Activated CD8-positive, alpha-beta memory T cell treated with anti-CD3 and anti-CD28 coated beads for 48 hours (primary cell): ENCODE measurements around the gene WTAP.
"Not testable (repeated sequence)": the region's sequence is repeated elsewhere in the genome, so short reads cannot be mapped to it uniquely, and the experiment has no call there.

Experiments used
- DNase-seq, 3 experiments: peaks; one replicate each; pipeline ENCODE4 v3.0.0-alpha.2; 2020; ENCODE audit warnings: low read depth in 2 of 3, low spot score in 2 of 3

Gene WTAP

GRCh38 chr6:159726918-159727716, at the start of gene WTAP:
Gene WTAP, plus strand, starts transcription at chr6:159727506. Its CDS starts 8,760 bp downstream, at chr6:159736266.
- peak; percentile 82 to 91 (median 86) for DNase-seq

- DNase-seq = no peak
These were observed 49.7 kb upstream of the WTAP start for GRCh38 chr6:159677506-159678165.

- DNase-seq = no peak
These were observed 48.7 kb upstream of the WTAP start for GRCh38 chr6:159678574-159678973.

GRCh38 chr6:159679091-159680077, 47.9 kb upstream of the WTAP start:
- no peak for DNase-seq

GRCh38 chr6:159680104-159680503, 47.2 kb upstream of the WTAP start:
- no peak for DNase-seq

GRCh38 chr6:159681191-159681880, 46.0 kb upstream of the WTAP start:
- no peak for DNase-seq

GRCh38 chr6:159682295-159682694, 45.0 kb upstream of the WTAP start:
- DNase-seq = no peak

GRCh38 chr6:159682810-159683209, 44.5 kb upstream of the WTAP start:
- no peak for DNase-seq

GRCh38 chr6:159684013-159684304, 43.3 kb upstream of the WTAP start:
- DNase-seq = no peak

GRCh38 chr6:159686040-159686439, 41.3 kb upstream of the WTAP start:
- DNase-seq = no peak

- DNase-seq = no peak
These were observed 40.6 kb upstream of the WTAP start for GRCh38 chr6:159686703-159687102.

- no peak for DNase-seq
These were observed 40.0 kb upstream of the WTAP start for GRCh38 chr6:159687341-159687740.

GRCh38 chr6:159688266-159688905, 38.9 kb upstream of the WTAP start:
- DNase-seq = no peak

- no peak for DNase-seq
These were observed 38.3 kb upstream of the WTAP start for GRCh38 chr6:159689001-159689400.

- DNase-seq = not testable (repeated sequence)
These were observed 37.2 kb upstream of the WTAP start for GRCh38 chr6:159690135-159690534.

- no peak for DNase-seq
These were observed 36.0 kb upstream of the WTAP start for GRCh38 chr6:159691133-159691962.

GRCh38 chr6:159691963-159692287, 35.4 kb upstream of the WTAP start:
- DNase-seq = no peak

GRCh38 chr6:159692303-159693127, 34.8 kb upstream of the WTAP start:
- DNase-seq = peak; percentile 31 to 44 (median 33)
